Neural progenitor cell (in vitro differentiated cells): ENCODE measurements around the gene ACTR1A.

Experiments
- EZH2 ChIP-seq: fragments of 200-600 bp; sonication (generic); IDR thresholded peaks from 2 replicates; pipeline ENCODE4 v1.6.1; 2017; ENCODE audit warnings: antibody characterized with exemption, mild to moderate bottlenecking, moderate library complexity
- EZH2phosphoT487 ChIP-seq: fragments of 200-600 bp; sonication (generic); IDR thresholded peaks from 2 replicates; pipeline ENCODE4 v1.6.1; 2017; ENCODE audit warnings: antibody characterized with exemption
- TF ChIP-seq, protein P1 (sequence below): fragments of 200-600 bp; sonication (generic); IDR thresholded peaks from 2 replicates; pipeline ENCODE4 v1.5.1; 2017; ENCODE audit warnings: antibody characterized with exemption, mild to moderate bottlenecking

DNA sequence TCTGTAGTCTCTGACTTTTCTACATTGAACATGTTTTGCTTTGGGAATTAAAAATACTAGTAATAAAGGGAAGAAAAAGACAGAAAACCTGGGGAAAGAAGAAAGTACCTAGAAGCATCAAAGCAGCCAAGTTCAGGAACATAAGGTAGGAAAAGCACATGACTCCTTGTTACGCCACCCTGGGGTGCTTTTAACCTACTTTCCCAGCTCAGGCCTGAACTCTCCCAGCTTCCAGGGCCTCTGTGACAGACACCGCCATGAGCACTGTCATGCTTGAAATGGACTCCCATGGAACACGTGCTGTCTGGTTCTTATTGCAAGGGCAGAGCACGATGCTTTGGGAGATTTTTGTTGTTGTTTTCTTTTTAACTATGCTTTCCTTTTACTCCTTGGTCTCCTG is 11.4 kb downstream of the ACTR1A start:
- TF ChIP-seq, protein P1, sequence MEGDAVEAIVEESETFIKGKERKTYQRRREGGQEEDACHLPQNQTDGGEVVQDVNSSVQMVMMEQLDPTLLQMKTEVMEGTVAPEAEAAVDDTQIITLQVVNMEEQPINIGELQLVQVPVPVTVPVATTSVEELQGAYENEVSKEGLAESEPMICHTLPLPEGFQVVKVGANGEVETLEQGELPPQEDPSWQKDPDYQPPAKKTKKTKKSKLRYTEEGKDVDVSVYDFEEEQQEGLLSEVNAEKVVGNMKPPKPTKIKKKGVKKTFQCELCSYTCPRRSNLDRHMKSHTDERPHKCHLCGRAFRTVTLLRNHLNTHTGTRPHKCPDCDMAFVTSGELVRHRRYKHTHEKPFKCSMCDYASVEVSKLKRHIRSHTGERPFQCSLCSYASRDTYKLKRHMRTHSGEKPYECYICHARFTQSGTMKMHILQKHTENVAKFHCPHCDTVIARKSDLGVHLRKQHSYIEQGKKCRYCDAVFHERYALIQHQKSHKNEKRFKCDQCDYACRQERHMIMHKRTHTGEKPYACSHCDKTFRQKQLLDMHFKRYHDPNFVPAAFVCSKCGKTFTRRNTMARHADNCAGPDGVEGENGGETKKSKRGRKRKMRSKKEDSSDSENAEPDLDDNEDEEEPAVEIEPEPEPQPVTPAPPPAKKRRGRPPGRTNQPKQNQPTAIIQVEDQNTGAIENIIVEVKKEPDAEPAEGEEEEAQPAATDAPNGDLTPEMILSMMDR = no peak
- TF ChIP-seq EZH2phosphoT487 (no peak), EZH2 (no peak)
